Cerebellar nuclear complex (tissue), 1 donor: ENCODE data around the gene PHLDA3.
"Not testable (repeated sequence)": the region's sequence is repeated elsewhere in the genome, so short reads cannot be mapped to it uniquely, and the experiment has no call there.

ENCODE experiments used
- DNase-seq, 2 experiments: peaks; one replicate each; lab custom pipeline; 2025; lab: John Stamatoyannopoulos, UW

The PHLDA3 gene

GRCh38 chr1:201485184-201485774 lies 16.3 kb upstream of the PHLDA3 start:
- no peak for DNase-seq

DNA sequence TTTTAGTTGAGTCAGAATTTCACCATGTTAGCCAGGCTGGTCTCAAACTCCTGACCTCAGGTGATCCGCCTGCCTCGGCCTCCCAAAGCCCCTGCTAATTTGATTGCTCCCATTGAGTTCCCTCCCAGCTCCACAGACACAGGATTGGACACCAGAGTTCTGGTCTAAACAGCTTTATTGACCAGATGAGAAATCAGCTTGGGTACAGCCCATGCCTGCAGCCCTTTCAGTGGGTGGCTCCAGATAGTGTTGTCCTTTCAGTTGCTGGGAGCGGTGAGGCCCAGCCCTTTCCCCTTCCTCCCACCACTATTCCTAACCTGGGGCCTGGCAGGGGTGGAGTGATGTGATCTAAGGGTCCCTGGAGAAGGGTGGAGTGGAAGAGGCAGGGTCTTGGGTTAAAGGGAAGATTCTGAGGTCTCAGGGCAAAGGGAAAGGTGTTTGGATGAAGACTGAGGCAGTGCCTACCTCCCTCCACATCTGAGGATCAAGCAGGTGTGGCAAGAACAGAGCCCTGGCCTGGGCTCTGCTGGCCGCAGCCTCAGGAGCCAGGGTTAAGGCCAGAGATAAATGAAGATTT lies 14.5 kb upstream of the PHLDA3 start:
- DNase-seq: no peak

DNA sequence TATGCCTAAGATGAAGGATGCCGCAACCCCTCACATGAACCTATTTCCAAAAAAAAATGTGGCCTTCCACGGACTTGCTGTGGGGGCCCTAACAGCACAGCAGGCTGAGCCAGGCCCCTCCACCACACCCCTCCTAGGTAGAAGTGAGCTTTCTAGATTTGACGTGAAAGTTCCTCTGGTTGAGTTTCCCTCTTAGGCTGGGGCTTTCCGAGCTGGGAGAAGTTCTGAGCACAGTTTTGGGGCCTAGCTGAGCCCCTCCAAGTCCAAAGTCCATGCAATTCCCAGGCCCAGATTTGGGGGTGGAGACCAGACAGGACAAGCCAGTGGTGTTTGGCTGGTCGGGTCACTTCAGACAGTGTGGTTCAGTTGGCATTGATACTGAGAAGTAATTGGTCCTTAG lies 13.8 kb upstream of the PHLDA3 start:
- no peak for DNase-seq

- DNase-seq: no peak
Measured at GRCh38 chr1:201481761-201482493, 12.9 kb upstream of the PHLDA3 start.

DNA sequence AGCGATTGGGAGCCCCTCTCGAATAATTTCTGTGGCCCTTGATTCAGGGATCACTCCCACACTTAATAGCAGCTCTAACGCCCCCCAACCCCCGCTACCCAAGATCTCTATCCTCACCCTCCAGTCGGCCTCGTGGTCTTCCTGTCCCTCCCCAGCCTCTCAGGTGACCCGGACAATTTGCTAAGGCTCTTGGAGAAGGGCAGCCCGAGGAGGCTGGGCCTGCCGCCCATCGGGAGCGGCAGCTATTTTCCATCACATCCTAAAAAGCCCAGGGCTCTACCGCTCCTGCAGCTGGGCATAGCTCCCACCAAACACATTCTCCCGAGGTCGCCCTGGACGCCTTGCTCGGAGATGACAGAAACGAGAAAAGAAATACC lies 12.0 kb upstream of the PHLDA3 start:
- no peak for DNase-seq

- DNase-seq: no peak
Measured at GRCh38 chr1:201480231-201481003, 11.4 kb upstream of the PHLDA3 start.

GRCh38 chr1:201479201-201479730 lies 10.3 kb upstream of the PHLDA3 start:
- DNase-seq: no peak

DNA sequence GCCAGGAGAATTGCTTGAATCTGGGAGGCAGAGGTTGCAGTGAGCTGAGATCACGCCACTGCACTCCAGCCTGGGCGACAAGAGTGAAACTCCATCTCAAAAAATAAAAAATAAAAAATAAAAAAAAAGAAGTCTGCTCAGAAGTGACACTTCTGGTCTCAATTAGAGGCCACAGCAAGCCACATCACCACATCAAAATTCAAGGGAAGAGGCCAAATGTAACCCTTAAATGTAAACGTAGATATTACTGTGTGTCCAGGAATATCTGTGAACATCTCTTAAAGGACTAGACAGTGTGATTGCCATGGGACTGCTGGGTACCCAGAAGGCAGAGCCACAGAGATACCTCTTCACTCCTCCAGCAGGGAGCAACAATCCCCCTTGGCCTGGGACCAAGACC lies 9.7 kb upstream of the PHLDA3 start:
- not testable (repeated sequence) for DNase-seq

- DNase-seq: no peak
Measured at GRCh38 chr1:201476670-201477344, 7.8 kb upstream of the PHLDA3 start.

DNA sequence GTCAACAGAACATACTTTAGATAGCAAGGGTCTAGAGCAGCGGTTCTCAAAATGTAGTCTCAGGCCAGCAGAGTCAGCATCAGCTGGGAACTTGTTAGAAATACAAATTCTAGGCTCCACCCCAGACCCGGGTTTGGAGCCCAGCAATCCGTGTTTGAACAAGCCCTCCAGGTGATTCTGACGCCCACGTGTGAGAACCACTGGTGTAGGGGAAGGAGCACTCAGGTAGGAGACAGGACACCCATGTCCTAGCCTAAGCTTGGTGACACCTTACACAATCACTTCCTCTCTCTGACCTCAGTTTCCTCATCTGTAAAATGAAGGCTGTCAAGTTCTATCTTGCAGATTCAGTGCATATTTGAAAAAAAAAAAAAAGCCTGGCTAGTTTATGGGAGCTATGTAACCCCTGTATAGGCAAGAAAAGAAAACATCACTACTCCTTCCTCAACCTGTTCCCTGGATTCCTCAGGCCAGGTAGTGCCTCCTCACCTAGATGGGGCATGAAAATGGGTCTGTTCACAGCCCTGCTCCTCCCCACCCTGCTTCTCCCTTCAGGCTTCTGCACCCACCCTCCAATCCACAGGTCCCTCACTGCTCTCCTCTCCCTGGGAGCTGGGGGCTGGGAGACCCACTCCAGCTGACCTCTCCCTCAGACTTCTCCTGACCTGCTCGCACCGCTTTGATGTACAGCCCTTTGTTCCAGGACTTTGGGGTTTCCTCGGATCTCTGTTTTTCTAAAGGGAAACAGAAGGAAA lies 7.1 kb upstream of the PHLDA3 start:
- DNase-seq: no peak

DNA sequence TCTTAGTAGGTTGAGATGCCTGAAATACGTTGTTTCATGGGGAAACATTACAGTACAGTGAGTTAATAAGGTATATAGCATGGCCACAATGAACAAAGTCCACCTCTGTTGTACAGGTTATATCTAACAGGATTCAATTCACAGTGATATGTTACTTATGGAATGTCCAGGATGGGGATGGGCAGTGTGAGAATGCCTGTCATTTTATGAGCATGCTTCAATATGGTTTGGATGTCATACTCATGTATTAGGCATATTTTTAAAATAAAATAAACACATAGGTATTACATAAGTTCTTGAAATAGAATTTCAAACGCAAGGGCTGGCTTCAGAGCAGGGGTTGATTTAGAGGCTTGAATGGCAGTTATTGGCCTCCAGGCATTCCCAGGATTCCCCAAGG lies 6.1 kb upstream of the PHLDA3 start:
- no peak for DNase-seq

DNA sequence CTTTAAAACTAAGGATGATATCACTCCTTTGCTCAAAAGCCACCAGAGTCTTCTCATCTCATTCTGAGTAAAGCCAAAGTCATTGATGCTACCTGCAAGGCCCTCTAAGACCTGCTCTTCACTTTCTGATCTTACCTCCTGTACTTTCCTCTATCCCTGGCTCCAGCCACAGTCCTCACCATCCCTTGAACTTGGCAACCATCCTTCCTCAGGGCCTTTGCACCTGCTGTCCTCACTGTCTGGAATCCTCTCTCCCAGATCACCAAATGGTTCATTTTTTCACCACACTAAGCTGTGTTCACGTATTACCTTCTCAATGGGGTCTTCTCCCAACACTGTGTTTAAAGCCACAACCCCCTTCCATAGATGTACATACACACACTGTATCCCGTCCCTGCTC lies 4.3 kb upstream of the PHLDA3 start:
- DNase-seq: no peak

DNA sequence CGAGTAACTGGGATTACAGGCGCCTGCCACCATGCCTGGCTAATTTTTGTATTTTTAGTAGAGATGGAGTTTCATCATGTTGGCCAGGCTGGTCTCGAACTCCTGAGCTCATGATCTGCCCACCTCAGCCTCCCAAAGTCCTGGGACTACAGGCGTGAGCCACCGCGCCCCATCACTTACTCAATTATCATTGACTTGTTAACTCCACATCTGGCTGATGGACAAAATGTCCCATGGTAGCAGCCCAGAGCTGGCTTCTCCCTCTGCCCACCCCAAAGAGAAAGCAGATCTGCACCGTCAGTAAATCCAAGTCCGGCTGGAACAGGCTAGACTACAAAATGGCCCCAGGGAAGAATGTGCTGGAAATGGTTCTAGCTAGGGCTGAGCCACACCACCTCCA lies 3.3 kb upstream of the PHLDA3 start:
- DNase-seq: not testable (repeated sequence)

DNA sequence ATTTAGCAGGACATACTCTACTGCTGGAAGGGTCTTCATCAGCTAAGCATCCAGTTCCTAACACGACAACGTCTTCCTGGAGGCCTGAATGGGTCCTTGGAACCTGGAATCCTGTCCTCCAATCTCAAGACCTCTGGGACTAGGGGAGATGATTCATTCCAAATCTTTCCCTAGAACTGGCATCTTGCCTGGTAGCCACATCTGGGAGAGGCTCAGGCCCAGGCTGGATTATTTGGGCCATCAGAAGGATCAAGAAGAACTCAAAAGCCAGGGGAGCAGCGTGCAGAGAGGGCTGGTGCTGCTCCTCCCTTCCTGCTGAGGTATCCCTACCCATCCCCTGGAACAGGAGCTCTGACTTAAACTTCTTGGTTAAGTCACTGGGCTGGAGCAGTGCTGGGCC lies 2.8 kb upstream of the PHLDA3 start:
- no peak for DNase-seq

DNA sequence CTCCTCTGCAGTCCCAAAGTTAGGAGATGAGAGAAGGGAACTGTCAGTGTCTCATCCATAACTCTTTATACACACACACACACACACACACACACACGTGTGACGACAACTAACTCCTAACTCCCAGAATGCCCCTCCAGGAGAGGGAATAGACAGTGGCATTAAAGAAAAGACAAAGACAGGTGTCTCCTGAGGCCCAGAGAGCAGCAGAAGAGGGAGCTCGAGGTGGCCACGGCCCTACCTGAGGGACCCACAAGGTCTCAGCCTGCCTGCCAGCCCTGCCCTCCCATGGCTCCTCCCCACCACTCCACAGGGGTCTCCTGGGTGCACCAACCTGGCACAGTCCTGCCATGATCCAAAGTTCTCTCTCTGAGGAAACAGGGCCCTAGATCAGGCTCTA lies 1.6 kb upstream of the PHLDA3 start:
- DNase-seq: no peak

- DNase-seq: no peak
Measured at GRCh38 chr1:201469645-201470074, 672 bp upstream of the PHLDA3 start.

DNA sequence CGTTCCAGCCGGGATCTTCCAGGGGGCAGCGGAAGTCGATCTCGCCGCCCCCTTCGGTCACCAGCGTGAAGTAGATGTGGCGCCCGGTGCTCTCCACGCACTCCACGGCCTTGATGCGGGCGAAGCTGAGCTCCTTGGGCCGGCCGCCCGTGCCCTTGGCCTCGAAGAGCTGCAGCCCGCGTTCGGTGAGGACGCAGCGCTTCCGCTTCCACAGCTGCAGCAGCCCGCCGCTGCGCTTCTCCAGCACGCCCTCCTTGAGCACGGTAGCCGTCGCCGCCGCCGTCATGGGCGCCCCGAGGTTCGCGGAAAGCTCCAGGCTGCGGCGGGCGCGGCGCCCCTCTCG lies 516 bp downstream of the PHLDA3 start:
- DNase-seq: no peak

DNA sequence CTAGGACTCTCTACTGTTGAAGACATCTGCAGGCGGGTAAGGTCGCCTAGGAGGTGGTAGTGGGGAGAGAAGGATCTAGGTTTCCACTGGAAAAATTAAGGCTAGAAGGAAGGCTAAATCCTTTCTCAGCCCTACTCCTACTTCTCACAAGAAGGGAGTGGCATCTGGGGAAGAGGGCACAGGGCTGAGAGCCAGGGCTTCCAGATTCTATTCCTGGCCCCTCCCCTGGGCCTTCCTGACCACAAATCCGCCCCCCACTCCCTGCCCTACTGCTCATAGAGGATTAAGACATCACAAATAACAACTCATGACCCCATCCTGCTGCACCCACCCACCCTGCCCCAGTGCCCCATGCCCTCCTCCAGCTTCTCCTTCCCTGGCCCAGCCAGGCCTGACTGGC lies 2.5 kb downstream of the PHLDA3 start:
- no peak for DNase-seq

DNA sequence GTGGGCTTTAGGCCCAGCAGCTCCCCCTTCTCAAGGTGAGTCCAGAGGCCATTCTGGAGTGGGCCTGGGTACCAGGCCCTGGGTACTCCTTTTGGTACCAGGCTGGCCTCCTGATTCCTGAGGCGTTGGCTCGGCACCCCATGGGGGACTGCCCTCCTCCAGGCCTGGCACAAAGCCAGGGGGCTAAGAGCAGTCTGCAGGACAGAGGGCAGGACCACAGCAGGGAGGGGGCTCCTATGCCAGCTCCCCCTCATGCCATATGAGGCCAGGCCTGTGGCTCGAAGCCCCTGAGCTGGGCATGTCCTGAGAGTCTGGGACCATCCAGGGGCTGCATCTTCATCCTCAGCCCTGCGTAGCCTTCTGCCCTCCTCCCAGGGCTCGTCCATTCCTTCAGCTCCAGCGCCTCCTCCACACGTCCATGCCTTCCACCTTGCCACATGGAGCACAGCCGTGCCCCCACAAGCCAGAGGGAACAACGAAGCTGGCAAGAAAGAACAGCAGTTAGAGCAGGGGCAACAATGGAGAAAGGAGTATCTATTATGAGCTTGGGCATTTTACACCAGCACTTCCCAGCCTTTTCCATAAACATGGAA lies 3.2 kb downstream of the PHLDA3 start:
- DNase-seq: no peak

DNA sequence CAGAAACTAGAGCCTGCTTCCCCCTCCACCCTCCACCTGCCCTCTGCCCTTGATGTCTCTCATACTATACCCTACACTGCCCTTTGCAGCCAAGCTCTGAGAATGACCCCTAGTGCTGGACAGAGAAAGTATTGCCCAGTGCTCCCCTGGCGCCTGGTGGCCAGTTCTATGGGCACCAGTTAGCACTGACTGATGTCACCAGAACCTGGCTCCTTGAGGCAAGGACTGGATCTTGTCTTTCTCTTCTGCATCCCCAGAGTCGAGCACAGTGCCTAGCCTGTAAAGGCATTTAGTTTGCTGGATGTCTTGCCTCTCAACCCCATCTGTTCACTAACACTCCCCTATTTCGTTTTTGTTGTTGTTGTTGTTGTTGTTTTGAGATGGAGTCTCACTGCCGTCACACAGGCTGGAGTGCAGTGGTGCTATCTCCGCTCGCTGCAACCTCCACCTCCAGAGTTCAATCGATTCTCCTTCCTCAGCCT lies 5.9 kb downstream of the PHLDA3 start:
- no peak for DNase-seq
